ENCODE data around the gene TMEM175.

The TMEM175 gene, protein sequence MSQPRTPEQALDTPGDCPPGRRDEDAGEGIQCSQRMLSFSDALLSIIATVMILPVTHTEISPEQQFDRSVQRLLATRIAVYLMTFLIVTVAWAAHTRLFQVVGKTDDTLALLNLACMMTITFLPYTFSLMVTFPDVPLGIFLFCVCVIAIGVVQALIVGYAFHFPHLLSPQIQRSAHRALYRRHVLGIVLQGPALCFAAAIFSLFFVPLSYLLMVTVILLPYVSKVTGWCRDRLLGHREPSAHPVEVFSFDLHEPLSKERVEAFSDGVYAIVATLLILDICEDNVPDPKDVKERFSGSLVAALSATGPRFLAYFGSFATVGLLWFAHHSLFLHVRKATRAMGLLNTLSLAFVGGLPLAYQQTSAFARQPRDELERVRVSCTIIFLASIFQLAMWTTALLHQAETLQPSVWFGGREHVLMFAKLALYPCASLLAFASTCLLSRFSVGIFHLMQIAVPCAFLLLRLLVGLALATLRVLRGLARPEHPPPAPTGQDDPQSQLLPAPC

DNA sequence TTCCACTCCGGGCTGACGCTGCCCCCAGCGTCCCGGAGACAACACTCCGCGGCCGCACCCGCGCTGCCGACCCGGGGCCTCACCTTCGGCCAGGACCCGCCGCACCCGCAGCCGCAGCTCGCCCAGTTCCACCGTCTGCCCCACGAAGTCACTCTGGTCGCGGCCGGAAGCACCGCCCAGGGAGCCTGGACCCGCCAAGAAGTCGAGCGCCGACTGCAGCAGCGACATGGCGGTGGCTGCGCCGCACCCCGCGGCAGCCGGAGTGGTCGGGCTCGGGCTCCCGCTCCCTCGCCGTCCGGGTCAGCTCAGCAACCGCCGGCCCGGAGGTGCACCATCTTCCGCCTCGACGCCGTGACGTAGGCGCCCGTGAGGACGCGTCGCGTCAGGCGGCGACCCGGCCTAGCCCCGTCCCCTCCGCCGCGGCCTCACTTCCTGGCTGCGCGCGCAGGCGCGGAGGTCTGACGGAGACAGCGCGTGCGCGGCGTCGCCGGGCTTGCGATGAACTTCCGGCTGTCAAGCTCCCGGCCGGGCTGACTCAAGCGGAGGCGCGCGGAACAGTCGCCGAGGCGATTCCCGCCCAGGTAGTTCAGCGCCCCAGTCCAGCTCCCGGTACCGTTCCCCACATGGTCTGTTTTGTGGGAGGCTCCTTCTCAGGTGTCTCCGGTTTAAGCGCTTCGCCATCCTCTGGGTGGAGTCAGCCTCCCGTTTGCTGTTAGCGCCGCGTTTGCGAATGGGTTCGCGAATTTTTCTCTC lies at the start of gene TMEM175, which contains the start of gene GAK:
Gene TMEM175 (plus strand): TSS at position 501 of the 753 bp plus-strand sequence. CDS start 15,280 bp downstream, outside the sequence.
Gene GAK (minus strand): TSS at position 357 of the 753 bp plus-strand sequence. CDS start 129 bp downstream, at position 228.
- TF ChIP-seq ELF4 (IDR thresholded peaks at IDR 0.05) (peak; percentile 47; the same call in 1 of the 2 replicates), ARNT (IDR thresholded peaks at IDR 0.05) (no peak), L3MBTL2 (conservative IDR thresholded peaks at IDR 0.05) (peak; percentile 89), ZNF384 (IDR thresholded peaks at IDR 0.05) (no peak), SUZ12 (IDR thresholded peaks at IDR 0.05) (no peak), SP1 (IDR thresholded peaks at IDR 0.05) (no peak)
- TF ChIP-seq, protein P1, sequence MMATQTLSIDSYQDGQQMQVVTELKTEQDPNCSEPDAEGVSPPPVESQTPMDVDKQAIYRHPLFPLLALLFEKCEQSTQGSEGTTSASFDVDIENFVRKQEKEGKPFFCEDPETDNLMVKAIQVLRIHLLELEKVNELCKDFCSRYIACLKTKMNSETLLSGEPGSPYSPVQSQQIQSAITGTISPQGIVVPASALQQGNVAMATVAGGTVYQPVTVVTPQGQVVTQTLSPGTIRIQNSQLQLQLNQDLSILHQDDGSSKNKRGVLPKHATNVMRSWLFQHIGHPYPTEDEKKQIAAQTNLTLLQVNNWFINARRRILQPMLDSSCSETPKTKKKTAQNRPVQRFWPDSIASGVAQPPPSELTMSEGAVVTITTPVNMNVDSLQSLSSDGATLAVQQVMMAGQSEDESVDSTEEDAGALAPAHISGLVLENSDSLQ (IDR thresholded peaks at IDR 0.05) = peak; percentile 49; the same call in 1 of the 2 replicates
- ChIA-PET POLR2A (interaction anchor here (0.7 to 1.5 kb wide), 14 partner anchors 9 to 808 kb away, joined by 3 to 12 read pairs (median 4); partner anchors contain the start of genes DGKQ, IDUA and ZNF718), CTCF (interaction anchor here (0.9 to 1.3 kb wide), 2 partner anchors 175 to 199 kb away, joined by 3 read pairs; no protein-coding TSS in a partner anchor)
- peak; percentile 99 for DNase-seq (ENCODE audit: extremely low spot score)

GRCh38 chr4:882646-883045 lies 49.6 kb upstream of the TMEM175 start:
- CTCF ChIA-PET = no interaction called here
- TF ChIP-seq FOXM1 (IDR thresholded peaks at IDR 0.05; ENCODE audit: borderline replicate concordance) = no peak
- TF ChIP-seq BHLHE40 (IDR thresholded peaks at IDR 0.05; ENCODE audit: borderline replicate concordance) = no peak
- TF ChIP-seq, protein P1 (IDR thresholded peaks at IDR 0.05) = no peak
- TF ChIP-seq FOXA1 (IDR thresholded peaks at IDR 0.05) = no peak
- TF ChIP-seq NFRKB (IDR thresholded peaks at IDR 0.05) = no peak
- no peak for TF ChIP-seq LEF1 (IDR thresholded peaks at IDR 0.05; ENCODE audit: borderline replicate concordance)
- no peak for TF ChIP-seq FOXK2 (IDR thresholded peaks at IDR 0.05)
- TF ChIP-seq SUZ12 (IDR thresholded peaks at IDR 0.05) = no peak
- TF ChIP-seq ZNF384 (IDR thresholded peaks at IDR 0.05) = no peak
- TF ChIP-seq L3MBTL2 (conservative IDR thresholded peaks at IDR 0.05) = no peak
- no peak for TF ChIP-seq ELF4 (IDR thresholded peaks at IDR 0.05)
- TF ChIP-seq SP1 (IDR thresholded peaks at IDR 0.05) = no peak
- no peak for TF ChIP-seq CTBP1 (IDR thresholded peaks at IDR 0.05; ENCODE audit: borderline replicate concordance)
- no peak for TF ChIP-seq HDGF (IDR thresholded peaks at IDR 0.05; ENCODE audit: borderline replicate concordance)
- DNase-seq (ENCODE audit: extremely low spot score) = no peak
- POLR2A ChIA-PET = no interaction called here

GRCh38 chr4:883377-884095 lies 48.7 kb upstream of the TMEM175 start:
- POLR2A ChIA-PET = no interaction called here
- TF ChIP-seq NFRKB (IDR thresholded peaks at IDR 0.05) (no peak), LEF1 (IDR thresholded peaks at IDR 0.05; ENCODE audit: borderline replicate concordance) (no peak), L3MBTL2 (conservative IDR thresholded peaks at IDR 0.05) (no peak), FOXM1 (IDR thresholded peaks at IDR 0.05; ENCODE audit: borderline replicate concordance) (no peak)
- TF ChIP-seq, protein P1 (IDR thresholded peaks at IDR 0.05) = no peak
- DNase-seq (ENCODE audit: extremely low spot score) = no peak
- CTCF ChIA-PET = no interaction called here

- DNase-seq (ENCODE audit: extremely low spot score) = no peak
- ChIA-PET CTCF (no interaction called here), POLR2A (no interaction called here)
- TF ChIP-seq L3MBTL2 (conservative IDR thresholded peaks at IDR 0.05) (no peak), NFRKB (IDR thresholded peaks at IDR 0.05) (no peak), TARDBP (IDR thresholded peaks at IDR 0.05) (no peak), FOXK2 (IDR thresholded peaks at IDR 0.05) (no peak), BHLHE40 (IDR thresholded peaks at IDR 0.05; ENCODE audit: borderline replicate concordance) (no peak)
- TF ChIP-seq, protein P1 (IDR thresholded peaks at IDR 0.05) = no peak
Measured at GRCh38 chr4:884259-884658, 48.0 kb upstream of the TMEM175 start.

DNA sequence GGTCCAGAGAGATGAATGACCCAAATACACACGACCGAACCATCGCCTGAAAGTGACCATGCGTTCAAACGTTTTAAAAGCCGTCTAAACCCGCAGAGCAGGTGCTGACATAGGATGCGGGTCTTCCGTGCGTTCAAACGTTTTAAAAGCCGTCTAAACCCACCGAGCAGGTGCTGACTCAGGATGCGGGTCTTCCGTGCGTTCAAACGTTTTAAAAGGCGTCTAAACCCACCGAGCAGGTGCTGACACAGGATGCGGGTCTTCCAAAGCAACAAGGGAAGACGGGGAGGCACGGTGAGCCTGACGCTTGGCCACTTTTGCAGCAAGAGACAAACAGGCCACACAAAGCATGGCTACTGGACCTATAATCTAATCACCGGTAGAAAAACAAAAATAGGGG lies 47.4 kb upstream of the TMEM175 start:
- CTCF ChIA-PET = no interaction called here
- POLR2A ChIA-PET = no interaction called here
- no peak for DNase-seq (ENCODE audit: extremely low spot score)
- TF ChIP-seq NFRKB (IDR thresholded peaks at IDR 0.05) = no peak
- no peak for TF ChIP-seq L3MBTL2 (conservative IDR thresholded peaks at IDR 0.05)
- no peak for TF ChIP-seq ARNT (IDR thresholded peaks at IDR 0.05)
- no peak for TF ChIP-seq HDGF (IDR thresholded peaks at IDR 0.05; ENCODE audit: borderline replicate concordance)
- no peak for TF ChIP-seq BHLHE40 (IDR thresholded peaks at IDR 0.05; ENCODE audit: borderline replicate concordance)
- no peak for TF ChIP-seq FOXA1 (IDR thresholded peaks at IDR 0.05)
- no peak for TF ChIP-seq CTBP1 (IDR thresholded peaks at IDR 0.05; ENCODE audit: borderline replicate concordance)
- TF ChIP-seq LEF1 (IDR thresholded peaks at IDR 0.05; ENCODE audit: borderline replicate concordance) = no peak
- TF ChIP-seq ELF4 (IDR thresholded peaks at IDR 0.05) = no peak
- TF ChIP-seq FOXK2 (IDR thresholded peaks at IDR 0.05) = no peak
- no peak for TF ChIP-seq SP1 (IDR thresholded peaks at IDR 0.05)
- no peak for TF ChIP-seq SUZ12 (IDR thresholded peaks at IDR 0.05)

Measured in HEK293T (cell line).